Activated naive CD4-positive, alpha-beta T cell treated with anti-CD3 and anti-CD28 coated beads, Interleukin-2, amount 50 U/mL, for 72 hours (primary cell): Measurements from ENCODE around the gene ALPG. TPM values are rescaled to one million over a fixed set of nuclear protein-coding genes. Genes with fewer than 3 reads are reported as not detected.
"Not testable (repeated sequence)": the region's sequence is repeated elsewhere in the genome, so short reads cannot be mapped to it uniquely, and the experiment has no call there.

Experiments
- ATAC-seq, 2 donors: fragments of 150-1000 bp; cut with Tn5 transposase; 2 replicates each; pipeline ENCODE4 v1.10.0; 2021; ENCODE audit warnings: mild to moderate bottlenecking in 2 of 2, moderate library complexity in 2 of 2
- DNase-seq, 2 donors: peaks; one replicate each; pipeline ENCODE4 v3.0.0; 2021 to 2022; ENCODE audit warnings: low spot score in 2 of 2
- H3K27ac Mint-ChIP-seq, 2 donors: one replicate each; pipeline ENCODE4 v1.8.0; 2022; ENCODE audit warnings: mild to moderate bottlenecking in 2 of 2, mixed read lengths in 2 of 2
- H3K36me3 Mint-ChIP-seq, 2 donors: one replicate each; pipeline ENCODE4 v1.8.0; 2022; ENCODE audit warnings: mixed read lengths in 2 of 2
- H3K9me3 Mint-ChIP-seq, 2 donors: one replicate each; pipeline ENCODE4 v1.8.0; 2022; ENCODE audit warnings: mixed read lengths in 2 of 2
- total RNA-seq, 2 donors: library from RNA; stranded (reverse); gene quantifications; one replicate each; pipeline ENCODE4 v1.2.3, GENCODE V29; 2022

The ALPG gene
- not detected for total RNA-seq

GRCh38 chr2:232406556-232407310, at the start of gene ALPG:
Gene ALPG, plus strand, starts transcription at chr2:232406844. Its CDS starts 51 bp downstream, at chr2:232406895.
- Mint-ChIP-seq H3K27ac (no peak within 1 kb of the TSS), H3K36me3 (no peaks in the 10 kb centered on the region), H3K9me3 (no peaks in the 10 kb centered on the region)
- ATAC-seq (no peak), DNase-seq (no peak)

- no peak for DNase-seq
- no peak overlapping the region for H3K27ac Mint-ChIP-seq
- peaks cover 0 to 7% of the 10 kb centered on the region in 2 donors for H3K9me3 Mint-ChIP-seq
- peaks cover 0 to 1% of the 10 kb centered on the region in 2 donors for H3K36me3 Mint-ChIP-seq
- ATAC-seq = no peak
Measured at GRCh38 chr2:232361646-232362045, 45.0 kb upstream of the ALPG start.

DNA sequence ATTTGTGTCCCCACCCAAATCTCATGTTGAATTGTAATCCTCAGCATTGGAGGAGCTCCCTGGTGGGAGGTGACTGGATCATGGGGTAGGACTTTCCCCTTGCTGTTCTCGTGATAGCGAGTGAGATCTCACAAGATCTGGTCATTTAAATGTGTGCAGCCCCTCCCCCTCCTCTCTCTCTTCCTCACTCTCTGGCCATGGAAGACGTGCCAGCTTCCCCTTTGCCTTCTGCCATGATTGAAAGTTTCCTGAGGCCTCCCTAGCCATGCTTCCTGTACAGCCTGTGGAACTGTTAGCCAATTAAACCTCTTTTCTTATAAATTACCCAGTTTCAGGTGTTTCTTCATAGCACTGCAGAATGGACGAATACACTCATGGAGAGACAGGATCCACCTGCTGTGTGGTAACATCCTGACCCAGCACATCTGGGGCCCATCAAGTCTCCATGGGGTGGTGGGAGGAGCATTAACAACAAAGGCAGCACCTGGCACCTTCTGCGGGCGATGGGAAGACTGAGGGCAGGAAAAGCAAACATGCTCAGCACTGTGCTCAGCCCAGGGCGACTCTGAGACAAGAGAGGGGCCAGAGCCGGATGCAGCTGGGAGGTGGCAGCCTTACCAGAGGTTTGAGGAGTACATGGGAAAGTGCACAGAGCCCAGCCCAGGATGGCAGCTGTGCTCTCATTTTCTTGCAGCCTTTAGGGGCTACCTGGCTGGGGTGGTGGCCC, 44.3 kb upstream of the ALPG start:
- Mint-ChIP-seq H3K27ac (no peak overlapping the region), H3K36me3 (no peaks in the 10 kb centered on the region), H3K9me3 (peaks cover 0 to 7% of the 10 kb centered on the region in 2 donors)
- DNase-seq (no peak), ATAC-seq (no peak)

DNA sequence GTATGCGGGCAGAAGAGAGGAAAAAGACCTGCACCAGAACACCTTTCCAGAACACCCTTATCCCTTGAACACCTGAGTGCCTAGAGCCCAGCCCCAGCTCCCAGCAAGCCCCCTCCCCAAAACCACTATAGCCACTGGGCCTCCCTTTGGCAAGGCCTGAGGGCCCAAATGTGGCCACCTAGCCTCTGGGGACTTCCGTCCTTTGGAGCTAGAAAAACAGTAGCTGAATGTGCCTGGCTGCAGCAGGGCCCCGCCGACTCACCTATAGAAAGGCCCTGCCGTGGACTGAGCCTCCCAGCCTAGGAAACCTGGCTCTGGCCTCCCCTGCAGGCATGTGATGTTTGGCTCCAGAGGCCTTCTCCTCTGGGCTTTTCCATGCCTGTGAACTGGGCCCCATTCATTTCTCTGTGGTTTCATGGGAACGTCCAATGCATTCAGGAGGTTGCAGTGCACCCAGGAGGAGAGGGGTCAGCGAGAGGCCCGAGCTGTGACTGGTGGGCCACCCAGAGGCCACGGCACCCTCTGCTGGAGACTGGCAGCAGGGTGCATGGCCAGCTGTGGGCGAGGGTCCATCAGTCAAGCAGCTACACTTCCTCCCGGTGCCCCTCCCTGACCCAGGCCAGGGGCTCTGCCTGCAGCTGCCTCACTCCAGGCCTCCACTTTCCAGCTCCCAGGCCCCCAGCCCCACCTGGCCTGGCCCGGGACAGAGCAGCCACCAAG, 43.4 kb upstream of the ALPG start:
- not testable (repeated sequence) for H3K9me3 Mint-ChIP-seq, ATAC-seq, DNase-seq, H3K36me3 Mint-ChIP-seq
- H3K27ac Mint-ChIP-seq = peak overlapping the region; percentile 85

GRCh38 chr2:232363784-232364615, 42.6 kb upstream of the ALPG start:
- peak in 1 of 2 donors; percentile 53 for DNase-seq
- ATAC-seq = peak; percentile 60 to 68
- peak overlapping the region; percentile 85 for H3K27ac Mint-ChIP-seq
- H3K36me3 Mint-ChIP-seq = no peaks in the 10 kb centered on the region
- H3K9me3 Mint-ChIP-seq = peaks cover 0 to 7% of the 10 kb centered on the region in 2 donors

GRCh38 chr2:232364806-232365594, 41.6 kb upstream of the ALPG start:
- peak overlapping the region in 1 of 2 donors; percentile 21 for H3K27ac Mint-ChIP-seq
- peak in 1 of 2 donors; percentile 38 for DNase-seq
- not testable (repeated sequence) for ATAC-seq, H3K9me3 Mint-ChIP-seq, H3K36me3 Mint-ChIP-seq

- peak overlapping the region in 1 of 2 donors; percentile 21 for H3K27ac Mint-ChIP-seq
- peak in 1 of 2 donors; percentile 49 for DNase-seq
- peaks cover 0 to 7% of the 10 kb centered on the region in 2 donors for H3K9me3 Mint-ChIP-seq
- peak; percentile 67 to 81 for ATAC-seq
- no peaks in the 10 kb centered on the region for H3K36me3 Mint-ChIP-seq
Measured at GRCh38 chr2:232365621-232366321, 40.9 kb upstream of the ALPG start.

- ATAC-seq, H3K9me3 Mint-ChIP-seq, H3K27ac Mint-ChIP-seq, H3K36me3 Mint-ChIP-seq: not testable (repeated sequence)
- peak in 1 of 2 donors; percentile 47 for DNase-seq
Measured at GRCh38 chr2:232366461-232366860, 40.2 kb upstream of the ALPG start.

DNA sequence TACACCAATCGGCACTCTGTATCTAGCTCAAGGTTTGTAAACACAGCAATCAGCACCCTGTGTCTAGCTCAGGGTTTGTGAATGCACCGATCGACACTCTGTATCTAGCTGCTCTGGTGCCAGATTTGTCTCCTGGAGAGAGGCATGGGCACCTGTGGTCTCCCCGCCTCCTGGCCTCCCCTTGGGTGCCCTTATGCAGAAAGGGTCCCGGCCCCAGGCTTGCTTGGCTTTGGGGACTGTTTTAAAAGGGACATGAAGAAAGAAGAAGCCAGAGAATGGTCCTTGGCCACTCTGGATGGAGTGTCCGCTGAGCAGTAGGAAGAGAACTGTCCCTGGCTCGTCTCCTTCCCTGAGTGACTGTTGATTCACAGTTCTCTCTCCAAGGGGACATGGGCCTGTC, 39.6 kb upstream of the ALPG start:
- Mint-ChIP-seq H3K36me3 (no peaks in the 10 kb centered on the region), H3K9me3 (peaks cover 0 to 5% of the 10 kb centered on the region in 2 donors), H3K27ac (no peak overlapping the region)
- ATAC-seq = no peak
- DNase-seq = peak in 1 of 2 donors; percentile 16

DNA sequence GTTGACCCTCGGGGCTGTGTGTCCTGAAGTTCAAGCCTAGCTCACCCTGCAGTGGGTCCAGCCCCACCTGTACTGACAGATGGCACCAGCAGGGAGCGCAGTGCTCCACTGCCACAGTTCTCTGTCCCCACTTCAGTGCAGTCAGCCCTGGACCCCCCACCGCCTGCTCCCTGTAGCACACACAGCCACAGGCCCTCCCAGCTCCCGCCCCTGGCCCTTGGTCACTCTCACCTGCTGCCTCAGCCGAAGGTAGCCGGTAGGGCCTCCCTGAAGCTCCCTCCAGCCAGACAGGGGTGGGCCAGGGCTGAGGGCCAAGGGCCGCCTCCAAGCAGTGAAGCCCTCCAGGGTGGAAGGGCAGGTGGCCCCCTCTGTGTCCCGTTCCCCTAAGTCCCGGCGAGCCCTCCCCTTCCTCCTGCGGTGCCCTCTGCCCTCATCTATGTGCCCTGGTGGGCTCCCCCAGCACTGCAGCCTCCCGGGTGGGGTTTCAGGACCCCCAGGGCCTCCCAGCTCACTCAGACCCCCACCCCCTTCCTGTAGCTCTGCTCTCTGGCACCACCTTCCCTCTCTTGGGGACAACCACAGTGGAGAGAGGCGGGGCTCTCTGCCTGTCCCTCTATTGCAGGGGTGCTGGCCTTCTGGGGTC, 38.9 kb upstream of the ALPG start:
- no peaks in the 10 kb centered on the region for H3K9me3 Mint-ChIP-seq

DNA sequence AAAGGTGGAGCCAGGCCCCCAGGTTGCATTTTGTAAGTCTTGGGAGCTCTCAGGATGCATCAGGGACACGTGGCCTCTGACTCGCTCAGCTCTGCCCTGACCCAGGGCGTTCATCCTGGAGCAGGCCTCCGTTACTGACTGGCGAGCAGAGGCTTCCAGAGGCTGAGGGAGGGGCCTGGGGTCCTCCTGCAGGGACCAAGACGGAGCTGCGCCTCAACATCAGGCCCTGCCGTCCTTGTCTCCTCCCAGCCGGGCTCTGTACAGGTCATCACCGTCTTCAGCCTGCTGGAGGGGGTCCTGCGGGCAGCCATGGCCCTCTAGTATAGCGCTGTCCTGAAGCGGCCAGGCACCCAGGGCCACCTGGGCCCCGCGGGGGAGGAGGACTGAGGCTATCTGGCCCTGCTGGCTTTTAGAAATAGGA, 38.3 kb upstream of the ALPG start:
- ATAC-seq (no peak), DNase-seq (peak in 1 of 2 donors; percentile 51)
- Mint-ChIP-seq H3K36me3 (no peaks in the 10 kb centered on the region), H3K9me3 (no peaks in the 10 kb centered on the region), H3K27ac (no peak overlapping the region)

More for the DNA sequence above, 38.9 kb upstream of the ALPG start:
- no peaks in the 10 kb centered on the region for H3K36me3 Mint-ChIP-seq
- no peak overlapping the region for H3K27ac Mint-ChIP-seq
- DNase-seq (peak in 1 of 2 donors; percentile 49), ATAC-seq (no peak)

- peak in 1 of 2 donors; percentile 47 for DNase-seq
- no peak for ATAC-seq
Measured at GRCh38 chr2:232369126-232369951, 37.3 kb upstream of the ALPG start.

GRCh38 chr2:232370007-232370406, 36.6 kb upstream of the ALPG start:
- ATAC-seq, DNase-seq, H3K27ac Mint-ChIP-seq, H3K36me3 Mint-ChIP-seq, H3K9me3 Mint-ChIP-seq: not testable (repeated sequence)

More at GRCh38 chr2:232369126-232369951, 37.3 kb upstream of the ALPG start:
- H3K27ac Mint-ChIP-seq = no peak overlapping the region
- H3K9me3 Mint-ChIP-seq = no peaks in the 10 kb centered on the region
- H3K36me3 Mint-ChIP-seq = no peaks in the 10 kb centered on the region
